IPS-NIHi11 (cell line): ENCODE results near the gene CCDC12.
"Not testable (repeated sequence)": the region's sequence is repeated elsewhere in the genome, so short reads cannot be mapped to it uniquely, and the experiment has no call there.

Source experiments
- DNase-seq: peaks from one replicate; pipeline ENCODE4 v3.0.0; 2012; ENCODE audit warnings: mixed read lengths, low spot score

CCDC12 gene

DNA sequence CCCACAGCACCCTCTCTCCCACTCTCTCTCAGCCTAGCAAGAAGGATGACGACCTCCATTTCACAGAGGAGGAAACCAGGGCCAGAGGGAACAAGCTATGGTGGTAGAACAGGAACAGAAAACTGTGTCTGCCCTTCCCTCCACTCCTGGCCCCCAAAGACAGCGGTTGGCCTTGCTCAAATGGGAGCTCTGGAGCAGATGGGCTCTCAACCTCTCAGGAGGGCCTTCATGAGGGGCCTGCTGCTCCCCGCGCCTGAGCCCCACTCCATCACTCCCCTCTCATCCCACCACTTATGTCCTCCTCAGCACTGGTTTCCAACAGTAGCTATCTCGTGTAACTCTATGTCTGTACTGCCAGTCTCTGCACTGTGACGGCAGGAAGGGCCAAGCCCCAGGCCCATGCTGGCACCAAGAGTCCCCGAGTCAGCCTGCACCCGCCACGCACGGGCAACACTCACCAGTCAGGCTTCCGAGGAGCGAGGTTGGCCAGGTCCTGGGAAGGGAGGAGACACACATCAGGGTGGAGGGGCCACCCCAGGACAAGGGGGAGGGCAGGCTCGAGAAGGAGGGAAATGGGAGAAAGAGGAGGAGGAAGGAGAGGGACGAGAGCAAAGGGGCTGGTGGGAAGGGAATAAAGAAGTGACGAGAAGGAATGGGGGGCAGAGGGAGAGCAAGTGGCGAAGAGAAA is 53.5 kb downstream of the CCDC12 start:
- DNase-seq, result no peak

DNA sequence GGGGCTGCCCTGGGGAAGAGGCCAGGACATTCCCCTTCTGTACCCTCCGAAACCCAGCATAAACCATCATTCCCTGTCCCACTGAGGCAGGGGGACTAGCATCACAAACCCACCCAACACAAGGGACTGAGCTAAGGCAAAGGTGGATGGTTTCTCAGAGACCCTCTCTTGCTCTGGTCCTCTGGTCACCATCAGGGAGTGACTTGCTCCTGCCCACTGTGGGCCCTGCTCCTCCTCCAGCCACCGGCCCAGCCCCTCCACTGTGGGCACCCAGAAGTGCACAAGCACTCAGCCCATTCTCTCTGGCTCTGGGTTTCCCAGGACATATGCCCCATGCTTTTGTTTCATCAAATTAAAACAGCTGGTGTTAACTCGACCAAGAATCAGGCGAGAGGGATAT is 54.1 kb downstream of the CCDC12 start:
- no peak for DNase-seq

DNA sequence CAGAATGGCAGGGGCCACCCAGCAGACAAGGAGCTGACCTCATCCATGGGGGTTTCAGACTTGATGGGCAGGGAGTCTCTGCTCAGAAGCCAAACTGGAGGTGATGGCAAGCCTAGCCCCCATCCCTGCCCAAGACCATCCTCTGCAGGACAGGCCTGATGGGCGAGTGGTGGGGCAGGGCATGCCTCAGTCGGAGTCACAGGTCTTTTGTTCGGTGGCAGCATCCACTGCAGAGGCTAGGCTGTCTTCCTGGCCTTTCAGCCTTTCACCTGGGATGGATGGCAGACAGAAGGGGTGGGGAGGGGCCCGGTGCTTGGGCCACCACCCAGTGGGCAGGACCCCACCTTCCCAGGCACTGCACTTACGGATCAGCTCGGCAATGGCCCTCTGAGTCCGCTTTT is 54.7 kb downstream of the CCDC12 start:
- DNase-seq, result no peak

DNA sequence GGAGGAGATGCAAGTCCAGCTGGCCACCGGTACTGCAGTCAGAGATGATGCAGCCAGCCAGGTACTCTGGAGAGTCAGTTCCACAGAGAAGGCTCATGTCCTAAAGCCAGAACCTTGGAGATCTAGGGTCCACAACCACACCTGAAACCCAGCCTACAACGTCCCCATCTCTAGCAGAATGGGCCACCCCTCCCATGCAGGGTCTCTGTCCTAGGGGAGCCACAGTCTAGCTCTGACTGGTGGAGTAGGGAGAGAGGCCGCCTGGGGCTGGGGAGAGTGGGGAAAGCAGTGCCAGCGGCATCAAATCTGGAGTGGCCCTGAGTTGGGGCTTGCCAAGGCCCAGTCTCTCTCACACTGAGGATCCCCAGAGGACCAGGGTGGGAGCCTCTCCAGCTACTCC is 55.5 kb downstream of the CCDC12 start:
- DNase-seq, result no peak

DNA sequence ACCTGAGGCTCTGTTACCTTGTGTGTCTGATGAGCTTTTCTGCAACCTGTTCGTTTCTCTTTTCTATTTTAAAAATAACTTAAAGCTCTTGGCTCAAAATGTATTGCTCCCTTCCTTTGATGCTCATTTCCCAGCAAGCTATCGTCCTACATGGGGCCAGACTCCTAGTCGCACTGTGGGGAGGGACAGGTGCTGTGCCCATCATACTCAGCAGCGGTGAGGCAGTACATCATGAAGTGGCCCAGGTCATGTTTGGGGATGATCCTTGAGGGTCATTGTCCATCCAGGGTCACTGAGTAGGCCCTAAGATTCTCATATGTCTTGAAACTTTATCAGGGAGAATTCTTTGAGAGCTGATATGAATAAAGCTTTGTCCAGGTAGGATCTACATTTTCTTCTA is 57.9 kb downstream of the CCDC12 start:
- no peak for DNase-seq

DNA sequence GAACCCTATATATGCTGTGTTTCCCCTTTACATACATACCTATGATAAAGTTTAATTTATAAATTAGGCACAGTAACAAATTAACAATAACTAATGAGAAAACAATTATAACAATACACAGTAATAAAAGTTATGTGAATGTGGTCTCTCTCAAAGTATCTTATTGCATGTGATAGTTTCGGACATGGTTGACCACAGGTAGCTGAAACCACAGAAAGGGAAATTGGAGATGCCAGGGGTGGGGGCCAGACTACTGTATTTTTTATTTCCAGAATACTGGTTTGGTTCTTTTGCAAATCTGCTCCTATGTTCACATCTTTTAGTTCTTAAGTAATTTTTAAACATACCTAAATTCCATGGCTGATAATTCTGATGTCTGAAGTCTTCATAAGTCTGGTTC is 58.3 kb downstream of the CCDC12 start:
- no peak for DNase-seq

DNA sequence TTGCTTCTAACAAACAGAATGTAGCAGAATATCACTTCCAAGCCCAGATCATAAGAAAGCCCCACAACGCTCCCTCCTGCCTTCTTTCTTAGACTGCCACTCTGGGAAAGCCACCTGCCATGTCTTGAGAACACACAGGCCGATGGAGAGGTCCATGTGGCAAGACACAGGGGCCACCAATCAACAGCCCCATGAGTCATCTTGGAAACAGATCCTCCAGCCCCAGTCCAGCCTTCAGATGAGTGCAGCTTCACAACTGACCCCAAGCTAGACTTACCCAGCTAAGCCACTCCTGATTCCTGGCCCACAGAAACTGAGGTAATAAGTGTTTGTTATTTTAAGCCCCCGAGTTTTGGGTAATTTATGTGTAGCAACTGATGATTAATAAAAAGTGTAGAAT is 59.3 kb downstream of the CCDC12 start:
- DNase-seq, result no peak

DNA sequence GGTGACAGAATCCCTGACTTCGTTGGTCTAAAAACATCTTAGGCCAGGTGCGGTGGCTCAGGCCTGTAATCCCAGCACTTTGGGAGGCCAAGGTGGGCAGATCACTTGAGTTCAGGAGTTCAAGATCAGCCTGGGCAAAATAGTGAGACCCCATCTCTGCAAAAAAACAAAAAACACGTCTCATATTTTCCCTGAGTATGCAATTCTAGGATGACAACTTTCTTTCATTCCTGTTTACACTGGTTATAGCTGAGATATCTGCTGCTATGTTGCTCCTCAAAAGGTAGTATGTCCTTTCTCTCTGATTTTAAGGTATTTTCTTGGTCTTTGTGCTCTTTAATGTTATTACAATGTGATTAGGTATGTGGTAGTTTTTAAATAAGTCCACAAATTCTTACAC is 59.7 kb downstream of the CCDC12 start:
- no peak for DNase-seq

DNA sequence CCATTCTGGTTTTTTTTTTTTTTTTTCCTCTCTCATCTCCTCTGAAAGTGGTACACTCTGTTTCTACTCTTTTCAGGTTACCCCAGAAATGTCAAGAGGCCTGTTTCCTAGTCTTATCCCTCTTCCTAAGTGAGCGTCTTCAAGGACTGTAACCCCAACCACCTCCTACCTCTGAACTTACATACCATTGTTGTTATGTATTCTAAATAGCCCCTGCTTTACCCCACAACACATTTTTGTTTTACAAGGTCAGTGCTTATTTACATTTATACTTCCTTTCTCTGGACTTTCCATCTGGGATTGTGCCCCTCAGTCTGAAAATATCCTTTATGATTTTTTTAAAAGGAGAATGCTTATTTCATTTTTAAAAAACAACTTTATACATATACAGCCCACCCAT is 60.3 kb downstream of the CCDC12 start:
- DNase-seq, result no peak

DNA sequence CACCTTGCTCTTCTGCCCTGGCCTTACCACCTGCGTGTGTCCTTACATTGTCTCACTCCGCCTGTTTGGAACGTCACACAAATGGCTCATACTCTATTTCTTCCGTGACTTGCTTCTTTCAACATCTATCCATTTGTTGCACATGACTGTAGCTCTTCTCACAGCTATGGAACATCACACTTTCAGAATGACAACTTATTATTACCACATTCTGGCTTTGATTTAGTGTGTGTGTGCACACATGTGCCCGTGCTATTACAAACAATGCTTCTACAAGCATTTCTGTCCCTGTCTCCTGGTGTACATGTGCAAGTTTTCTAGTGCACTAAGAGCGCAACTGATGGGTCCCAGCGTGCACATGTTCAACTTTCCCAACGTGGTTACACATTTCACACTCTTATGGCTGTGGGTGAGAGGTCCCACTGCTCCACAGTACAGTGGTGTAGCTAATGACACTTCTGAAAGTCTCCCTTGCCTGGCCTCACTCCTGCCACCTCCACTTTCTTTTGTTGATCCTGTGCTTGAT is 61.2 kb downstream of the CCDC12 start:
- no peak for DNase-seq

DNA sequence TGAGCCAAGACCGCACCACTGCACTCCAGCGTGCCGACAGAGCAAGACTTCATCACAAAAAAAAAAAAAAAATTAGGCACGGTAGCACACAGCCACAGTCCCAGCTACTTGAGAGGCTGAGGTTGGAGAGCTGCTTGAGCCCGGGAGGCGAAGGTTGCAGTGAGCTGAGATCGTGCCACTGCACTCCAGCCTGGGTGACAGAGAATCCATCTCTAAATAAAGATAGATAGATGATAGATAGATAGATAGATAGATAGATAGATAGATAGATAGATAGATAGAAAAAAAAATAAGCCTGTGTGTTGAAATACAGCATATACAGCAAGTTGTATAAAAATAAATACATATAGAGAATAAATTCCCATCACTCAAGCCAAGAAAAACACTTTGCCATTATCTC is 61.7 kb downstream of the CCDC12 start:
- no peak for DNase-seq

DNA sequence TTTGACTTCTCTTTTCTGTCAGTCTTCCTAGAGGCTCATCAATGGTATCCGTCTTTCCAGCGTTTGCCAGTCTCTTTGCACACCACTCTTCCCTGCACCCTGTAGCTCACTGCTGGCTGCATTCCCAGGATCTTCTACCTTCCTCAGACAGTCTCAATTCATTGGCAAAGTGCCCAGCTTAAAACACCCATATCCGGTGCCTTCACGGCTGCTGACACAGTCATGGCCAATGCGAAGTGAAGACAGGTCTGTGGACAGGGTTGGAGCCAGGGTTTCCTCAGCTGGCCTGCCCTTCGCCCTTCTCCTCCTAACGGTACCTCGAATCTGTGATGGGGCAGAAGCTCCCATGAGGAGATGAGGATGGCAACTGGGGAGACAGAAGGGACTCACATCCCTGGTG is 62.9 kb downstream of the CCDC12 start:
- DNase-seq, result no peak

DNA sequence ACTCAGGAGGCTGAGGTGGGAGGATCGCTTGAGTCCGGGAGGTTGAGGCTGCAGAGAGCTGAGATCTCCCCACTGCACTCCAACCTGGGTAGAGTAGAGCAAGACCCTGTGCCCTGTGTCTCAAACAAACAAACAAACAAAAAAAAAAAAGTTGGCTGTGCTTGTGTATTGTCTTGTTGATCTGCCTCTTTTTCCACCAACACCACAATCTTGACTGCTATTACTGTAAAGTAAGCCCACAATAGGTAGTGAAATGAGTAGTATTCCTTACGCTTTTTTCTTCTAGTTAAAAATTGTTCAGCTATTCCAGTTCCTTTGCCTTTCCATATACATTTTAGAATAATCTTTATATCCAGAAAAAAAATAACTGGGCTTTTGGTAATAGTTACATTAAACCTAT is 63.6 kb downstream of the CCDC12 start:
- DNase-seq, result no peak

DNA sequence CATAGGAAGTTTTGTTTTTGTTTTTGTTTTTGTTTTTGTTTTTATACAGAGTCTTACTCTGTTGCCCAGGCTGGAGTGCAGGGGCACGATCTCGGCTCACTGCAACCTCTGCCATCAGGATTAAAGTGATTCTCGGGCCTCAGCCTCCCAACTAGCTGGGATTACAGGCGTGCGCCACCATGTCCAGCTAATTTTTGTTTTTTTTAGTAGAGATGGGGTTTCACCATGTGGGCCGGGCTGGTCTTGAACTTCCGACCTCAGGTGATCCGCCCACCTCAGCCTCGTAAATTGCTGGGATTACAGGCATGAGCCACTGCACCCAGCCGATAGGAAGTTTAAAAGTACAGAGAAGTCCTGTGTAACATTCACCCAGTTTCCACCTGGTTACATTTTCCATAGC is 65.6 kb downstream of the CCDC12 start:
- DNase-seq, result not testable (repeated sequence)

DNA sequence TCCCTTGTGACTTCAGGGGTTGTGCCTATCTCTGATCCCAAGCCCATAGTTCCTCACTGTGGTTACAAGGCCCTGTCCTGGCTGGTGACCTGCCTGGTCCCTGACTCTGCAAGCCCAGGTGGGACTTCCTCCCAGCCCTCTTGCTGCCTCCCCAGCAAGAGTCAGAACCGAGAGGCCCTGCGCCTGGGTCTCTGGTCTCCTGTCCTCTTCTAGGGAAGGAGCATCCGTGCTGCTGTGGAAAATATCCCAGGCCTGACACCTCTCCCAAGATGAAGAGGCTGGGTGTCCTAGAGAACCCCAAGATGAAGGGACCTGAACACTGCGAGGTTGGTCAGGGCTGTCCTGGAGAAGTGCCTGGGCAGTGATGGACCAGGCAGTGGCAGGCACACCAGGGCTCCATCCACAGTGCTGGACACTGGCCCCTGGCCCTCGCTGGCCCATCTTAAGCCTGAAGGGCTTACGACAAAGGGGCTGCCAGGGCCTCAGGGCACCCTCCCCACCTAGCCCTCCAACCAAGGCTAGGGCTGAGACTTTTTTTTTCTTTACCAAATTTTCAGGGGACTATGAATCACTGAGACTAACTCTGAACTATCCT is 66.3 kb downstream of the CCDC12 start:
- no peak for DNase-seq

DNA sequence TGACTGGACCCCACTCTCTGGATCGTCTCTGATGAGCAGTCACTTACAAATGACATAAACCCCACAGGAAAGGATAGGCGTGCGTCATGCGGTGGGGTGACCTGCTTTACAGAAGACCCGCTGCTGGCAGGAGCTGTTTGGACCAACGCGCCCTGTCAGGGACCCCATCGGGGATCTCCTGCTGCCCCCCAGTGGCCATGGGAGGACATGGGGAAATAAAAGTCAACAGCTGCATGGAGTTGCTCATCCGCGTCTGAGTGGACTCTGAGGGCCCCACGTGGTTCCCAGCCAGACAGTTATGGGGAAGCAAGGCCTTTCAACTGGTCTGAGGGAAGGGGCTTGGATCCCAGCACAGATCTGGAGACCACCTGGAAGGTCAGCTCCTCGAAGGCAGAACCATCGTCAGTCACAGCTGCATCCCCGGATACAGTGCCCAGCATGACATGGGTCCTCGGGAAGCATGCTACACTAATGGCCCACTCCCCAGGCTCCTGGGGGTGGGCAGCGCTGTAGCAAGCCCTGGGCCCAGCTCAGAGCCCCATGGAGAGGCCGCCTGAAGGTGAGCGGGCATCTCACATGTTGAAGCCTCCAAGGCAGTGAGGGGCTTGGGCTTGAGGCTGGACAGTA is 66.9 kb downstream of the CCDC12 start:
- peak; percentile 97 for DNase-seq

DNA sequence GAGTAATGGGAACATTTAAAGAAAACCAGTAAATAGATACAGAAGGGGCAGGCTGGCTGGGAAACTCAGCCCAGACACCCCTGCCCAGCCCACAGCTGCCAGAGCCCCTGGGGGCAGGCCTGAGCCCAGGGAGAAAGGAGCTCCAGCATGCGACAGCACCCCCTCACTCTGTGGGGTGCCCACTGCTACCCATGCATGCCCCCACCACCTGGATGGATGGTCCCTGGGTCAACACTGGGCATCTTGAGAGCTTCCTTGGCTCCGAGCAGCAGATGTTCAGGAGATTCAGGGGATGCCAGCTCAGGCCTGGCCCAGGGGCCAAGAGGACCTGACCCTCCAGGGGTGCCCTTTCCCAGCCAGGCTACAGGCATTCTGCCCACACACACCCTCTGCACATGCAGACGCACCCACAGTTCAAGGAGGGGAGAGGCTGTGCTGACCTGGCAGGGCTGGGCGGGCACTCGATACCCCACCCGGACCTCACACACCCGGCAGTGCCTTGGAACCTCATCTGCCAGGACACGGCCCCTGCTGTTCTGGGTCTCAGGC is 67.5 kb downstream of the CCDC12 start:
- DNase-seq, result no peak

DNA sequence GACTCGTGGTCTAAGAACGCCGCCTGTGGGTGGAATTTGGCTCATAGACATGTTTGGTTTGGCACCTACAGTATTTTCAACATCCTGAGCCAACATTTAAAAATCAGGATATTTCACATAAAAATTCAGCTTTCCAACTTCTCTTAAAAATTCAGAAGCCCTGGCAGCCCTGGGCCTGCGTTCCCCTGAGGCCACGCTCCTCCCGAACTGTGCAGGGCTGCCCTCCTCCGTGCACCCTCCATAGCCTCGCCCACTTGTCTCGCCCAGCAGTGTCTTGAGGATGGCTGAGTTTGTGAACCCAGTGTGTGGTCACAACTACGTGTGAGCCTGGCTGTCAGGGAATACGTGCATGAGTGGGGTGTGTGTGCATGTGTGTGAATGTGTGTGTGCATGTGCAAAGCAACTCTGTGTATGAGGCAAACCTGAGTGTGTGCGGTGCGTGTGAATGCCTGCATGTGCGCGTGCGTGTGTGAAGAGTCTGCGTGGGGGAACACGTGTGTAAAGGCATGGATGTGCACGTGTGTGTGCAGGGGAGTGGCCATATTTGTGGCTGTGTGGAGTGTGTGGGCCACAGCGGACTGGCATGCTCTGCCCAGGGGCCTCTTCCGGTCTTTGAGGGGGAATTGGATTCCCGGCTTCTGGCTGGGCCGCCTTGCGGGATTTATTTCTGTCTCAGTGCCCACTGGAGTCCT is 68.1 kb downstream of the CCDC12 start:
- no peak for DNase-seq

DNA sequence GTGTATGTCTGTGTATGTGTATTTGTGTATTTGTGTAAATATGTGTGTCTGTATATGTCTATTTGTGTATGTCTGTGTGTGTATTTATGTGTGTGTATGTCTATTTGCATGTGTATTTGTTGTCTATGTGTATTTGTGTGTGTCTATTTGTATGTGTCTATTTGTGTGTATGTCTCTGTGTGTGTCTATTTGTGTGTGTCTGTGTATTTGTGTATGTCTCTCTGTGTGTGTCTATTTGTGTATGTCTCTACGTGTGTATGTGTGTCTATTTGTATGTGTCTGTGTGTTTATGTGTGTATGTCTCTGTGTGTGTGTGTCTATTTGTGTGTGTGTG is 68.6 kb downstream of the CCDC12 start:
- DNase-seq, result no peak

DNA sequence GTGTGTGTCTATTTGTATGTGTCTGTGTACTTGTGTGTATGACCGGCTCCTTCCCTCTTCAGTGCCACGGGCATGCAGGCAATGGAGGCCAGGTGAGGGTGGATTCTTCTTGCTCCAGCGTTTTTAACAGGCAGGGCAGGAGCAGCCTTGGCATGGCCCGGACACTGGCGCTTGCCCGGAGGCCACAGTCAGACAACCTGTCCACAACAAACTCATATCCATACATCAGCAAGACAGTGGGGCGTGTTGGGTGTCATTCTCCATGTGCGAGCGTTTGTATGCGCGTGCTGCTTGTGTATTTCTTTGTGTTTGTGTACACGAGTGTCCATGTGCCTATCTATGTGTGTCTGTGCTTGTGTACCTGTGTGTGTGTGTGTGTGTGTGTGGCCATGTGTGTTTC is 69.3 kb downstream of the CCDC12 start:
- DNase-seq, result no peak

DNA sequence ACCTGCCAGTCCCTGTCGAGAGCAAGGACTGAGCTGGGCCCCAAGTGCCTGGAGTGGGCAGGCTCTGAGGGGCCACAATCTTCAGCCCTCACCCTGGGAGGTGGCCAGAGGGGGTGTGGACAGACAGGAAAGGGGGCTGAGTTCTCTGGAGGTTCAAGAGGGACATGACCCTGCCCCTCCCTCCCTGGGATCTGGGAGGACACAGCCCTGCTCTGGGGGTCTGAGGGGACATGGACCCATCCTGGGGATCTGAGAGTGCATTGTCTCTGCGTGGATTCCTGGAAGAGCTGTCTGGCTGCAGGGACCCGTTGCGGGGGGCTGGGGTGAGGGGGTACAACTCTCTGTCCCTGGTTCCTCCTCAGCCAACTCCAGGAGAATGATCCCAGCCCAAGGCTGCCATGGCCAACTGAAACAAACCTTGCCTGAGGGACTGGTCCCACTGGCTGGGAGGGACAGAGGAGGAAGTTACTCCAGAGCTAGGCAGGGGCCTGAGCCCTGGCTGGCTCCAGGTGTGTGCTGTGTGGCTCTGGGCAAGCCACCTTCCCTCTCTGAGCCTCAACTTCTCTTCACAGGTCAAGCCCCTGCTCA is 70.0 kb downstream of the CCDC12 start:
- no peak for DNase-seq

DNA sequence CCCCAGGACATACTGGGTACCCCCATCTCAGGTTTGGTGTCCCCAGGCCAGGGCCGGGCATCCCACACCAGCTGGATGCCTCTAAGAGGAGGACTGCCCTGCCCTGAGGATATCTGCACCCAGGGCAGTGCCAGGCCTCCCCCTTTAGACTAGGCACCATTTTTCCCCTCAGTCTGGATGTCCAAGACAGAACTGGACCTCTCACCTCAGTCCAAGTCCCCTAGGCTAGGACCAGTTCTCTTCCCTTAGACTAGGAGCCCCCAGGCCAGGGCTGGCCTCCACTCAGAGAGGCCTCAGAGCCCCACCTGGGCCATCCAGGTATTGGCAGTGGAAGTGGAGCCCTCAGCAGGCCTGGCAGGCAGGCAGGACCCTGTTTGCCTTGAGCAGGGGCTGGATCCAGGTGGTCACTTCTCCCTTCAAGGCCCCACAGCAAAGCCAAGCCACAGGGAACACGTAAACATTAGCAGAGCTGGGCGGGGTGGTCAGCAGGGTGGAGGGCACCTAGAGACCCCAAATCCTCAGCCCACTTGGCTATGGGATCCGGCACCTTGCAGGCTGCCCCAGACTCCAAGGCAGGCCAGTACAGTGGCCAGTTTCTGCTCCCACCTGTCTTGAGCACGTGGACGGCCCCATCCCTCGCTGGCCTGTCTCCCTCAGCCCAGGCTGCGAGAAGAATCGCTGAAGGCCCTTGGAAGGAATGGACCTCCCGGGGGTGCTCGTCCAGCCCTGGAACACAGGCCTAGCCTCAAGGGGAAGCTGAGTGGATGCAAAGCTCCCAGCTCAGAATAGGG is 70.7 kb downstream of the CCDC12 start:
- DNase-seq, result no peak
